GM12891 (cell line): ENCODE results near the gene PELI2.

ENCODE experiments used
- POLR2A ChIP-seq: IDR thresholded peaks from 2 replicates; pipeline ENCODE4 v1.6.1; 2011; ENCODE audit warnings: low read depth, low read length, control low read depth
- POLR2AphosphoS5 ChIP-seq: IDR thresholded peaks from 2 replicates; pipeline ENCODE4 v1.6.1; 2011; ENCODE audit warnings: low read depth, low read length, control low read depth
- POU2F2 ChIP-seq: IDR thresholded peaks from 2 replicates; pipeline ENCODE4 v1.6.1; 2011; ENCODE audit warnings: low read depth, mild to moderate bottlenecking, control low read depth, low read length, moderate library complexity
- SPI1 ChIP-seq: IDR thresholded peaks from 2 replicates; pipeline ENCODE4 v1.6.1; 2011; ENCODE audit warnings: low read depth, low read length, control low read depth
- TAF1 ChIP-seq: IDR thresholded peaks from 2 replicates; pipeline ENCODE4 v1.6.1; 2011; ENCODE audit warnings: low read depth, low read length, control low read depth

GRCh38 chr14:56331592-56332216 lies 213.5 kb downstream of the PELI2 start:
- TF ChIP-seq TAF1 (no peak), POLR2A (no peak), POLR2AphosphoS5 (no peak), SPI1 (no peak), POU2F2 (no peak)
